ENCODE data around the gene FOXL3.

DNA sequence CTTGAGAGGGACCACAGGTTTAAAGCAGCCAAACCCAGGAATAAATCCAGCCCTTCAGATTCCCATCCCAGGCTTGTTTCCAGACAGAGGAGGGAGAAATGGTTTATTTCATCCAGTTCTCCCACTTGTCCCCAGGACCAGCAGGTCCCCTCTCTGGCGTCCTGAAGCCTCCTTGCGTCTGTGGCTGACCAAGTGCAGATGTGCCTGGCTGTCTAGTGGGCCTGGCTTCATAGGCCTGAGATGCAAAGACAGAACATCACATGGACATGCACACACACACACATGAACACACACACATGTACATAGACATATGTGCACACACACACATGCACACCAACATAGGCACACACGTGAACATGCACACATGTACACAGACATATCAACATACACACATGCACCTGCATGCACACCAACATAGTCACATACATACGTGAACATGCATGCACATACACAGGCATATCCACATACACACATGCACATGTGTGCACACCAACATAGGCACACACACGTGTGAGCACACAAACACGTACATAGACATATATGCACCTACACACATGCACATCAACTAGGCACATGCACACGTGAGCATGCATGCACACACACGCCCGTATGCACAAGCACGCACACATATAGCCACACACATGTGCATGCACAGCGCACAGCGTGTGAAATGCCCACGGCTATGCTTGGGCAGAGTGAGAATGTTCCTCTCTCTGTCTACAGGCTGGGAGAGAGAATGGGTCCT lies 10.7 kb downstream of the FOXL3 start:
- TF ChIP-seq, protein P1, sequence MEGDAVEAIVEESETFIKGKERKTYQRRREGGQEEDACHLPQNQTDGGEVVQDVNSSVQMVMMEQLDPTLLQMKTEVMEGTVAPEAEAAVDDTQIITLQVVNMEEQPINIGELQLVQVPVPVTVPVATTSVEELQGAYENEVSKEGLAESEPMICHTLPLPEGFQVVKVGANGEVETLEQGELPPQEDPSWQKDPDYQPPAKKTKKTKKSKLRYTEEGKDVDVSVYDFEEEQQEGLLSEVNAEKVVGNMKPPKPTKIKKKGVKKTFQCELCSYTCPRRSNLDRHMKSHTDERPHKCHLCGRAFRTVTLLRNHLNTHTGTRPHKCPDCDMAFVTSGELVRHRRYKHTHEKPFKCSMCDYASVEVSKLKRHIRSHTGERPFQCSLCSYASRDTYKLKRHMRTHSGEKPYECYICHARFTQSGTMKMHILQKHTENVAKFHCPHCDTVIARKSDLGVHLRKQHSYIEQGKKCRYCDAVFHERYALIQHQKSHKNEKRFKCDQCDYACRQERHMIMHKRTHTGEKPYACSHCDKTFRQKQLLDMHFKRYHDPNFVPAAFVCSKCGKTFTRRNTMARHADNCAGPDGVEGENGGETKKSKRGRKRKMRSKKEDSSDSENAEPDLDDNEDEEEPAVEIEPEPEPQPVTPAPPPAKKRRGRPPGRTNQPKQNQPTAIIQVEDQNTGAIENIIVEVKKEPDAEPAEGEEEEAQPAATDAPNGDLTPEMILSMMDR (conservative IDR thresholded peaks at IDR 0.05; ENCODE audit: low read depth, low read length) = no peak
- no peak for TF ChIP-seq EZH2 (IDR thresholded peaks at IDR 0.05; ENCODE audit: borderline replicate concordance, low read depth, low read length, poor library complexity, severe bottlenecking)

Data from A673 (cell line).